KOPT-K1 (cell line): ENCODE results near the gene SACM1L.

Experiments
- H3K27ac ChIP-seq: fragments of 200-600 bp; sonication (generic); 2 replicates; pipeline ENCODE4 v1.5.1; 2016; ENCODE audit warnings: antibody characterized with exemption, mild to moderate bottlenecking, low read depth, low read length; ENCODE audit not compliant: poor library complexity, severe bottlenecking
- H3K36me3 ChIP-seq: fragments of 200-600 bp; sonication (generic); 2 replicates; pipeline ENCODE4 v1.5.1; 2017; ENCODE audit warnings: antibody characterized with exemption, mild to moderate bottlenecking, low read length, moderate library complexity; ENCODE audit not compliant: insufficient read depth
- H3K9me3 ChIP-seq: fragments of 200-600 bp; sonication (generic); 2 replicates; pipeline ENCODE4 v1.5.1; 2017; ENCODE audit warnings: antibody characterized with exemption, low read length, mild to moderate bottlenecking; ENCODE audit not compliant: insufficient read depth, poor library complexity, severe bottlenecking

SACM1L gene

GRCh38 chr3:45659661-45660566 lies 29.3 kb upstream of the SACM1L start:
- peaks cover 25% of the 10 kb centered on the region for H3K36me3 ChIP-seq
- no peak overlapping the region for H3K27ac ChIP-seq
- H3K9me3 ChIP-seq: no peaks in the 10 kb centered on the region

- Histone ChIP-seq H3K36me3 (peaks cover 20% of the 10 kb centered on the region), H3K9me3 (no peaks in the 10 kb centered on the region), H3K27ac (no peak overlapping the region)
These were observed 28.7 kb upstream of the SACM1L start for GRCh38 chr3:45660567-45660901.

- peaks cover 41% of the 10 kb centered on the region for H3K36me3 ChIP-seq
- H3K9me3 ChIP-seq: no peaks in the 10 kb centered on the region
- peak overlapping the region; percentile 74 for H3K27ac ChIP-seq
These were observed 24.6 kb upstream of the SACM1L start for GRCh38 chr3:45664578-45664977.

- H3K9me3 ChIP-seq: no peaks in the 10 kb centered on the region
- peak overlapping the region; percentile 74 for H3K27ac ChIP-seq
- peaks cover 46% of the 10 kb centered on the region for H3K36me3 ChIP-seq
These were observed 24.1 kb upstream of the SACM1L start for GRCh38 chr3:45665101-45665572.

GRCh38 chr3:45666757-45667431 lies 22.3 kb upstream of the SACM1L start:
- peaks cover 64% of the 10 kb centered on the region for H3K36me3 ChIP-seq
- peak overlapping the region; percentile 74 for H3K27ac ChIP-seq
- no peaks in the 10 kb centered on the region for H3K9me3 ChIP-seq

- H3K36me3 ChIP-seq: peaks cover 71% of the 10 kb centered on the region
- H3K9me3 ChIP-seq: no peaks in the 10 kb centered on the region
- H3K27ac ChIP-seq: no peak overlapping the region
These were observed 21.6 kb upstream of the SACM1L start for GRCh38 chr3:45667569-45667934.

- Histone ChIP-seq H3K9me3 (no peaks in the 10 kb centered on the region), H3K27ac (no peak overlapping the region)
These were observed 18.8 kb upstream of the SACM1L start for GRCh38 chr3:45670436-45670835.

GRCh38 chr3:45670991-45671390 lies 18.2 kb upstream of the SACM1L start:
- H3K27ac ChIP-seq: no peak overlapping the region
- no peaks in the 10 kb centered on the region for H3K9me3 ChIP-seq
- peaks cover 99% of the 10 kb centered on the region for H3K36me3 ChIP-seq

More at GRCh38 chr3:45670436-45670835, 18.8 kb upstream of the SACM1L start:
- H3K36me3 ChIP-seq: peaks cover 98% of the 10 kb centered on the region

- no peak overlapping the region for H3K27ac ChIP-seq
- H3K36me3 ChIP-seq: peaks cover 88% of the 10 kb centered on the region
- H3K9me3 ChIP-seq: no peaks in the 10 kb centered on the region
These were observed 15.9 kb upstream of the SACM1L start for GRCh38 chr3:45673273-45673672.

GRCh38 chr3:45676325-45677032 lies 12.7 kb upstream of the SACM1L start:
- H3K9me3 ChIP-seq: no peaks in the 10 kb centered on the region
- peak overlapping the region; percentile 83 for H3K27ac ChIP-seq
- peaks cover 77% of the 10 kb centered on the region for H3K36me3 ChIP-seq

GRCh38 chr3:45677033-45677446 lies 12.2 kb upstream of the SACM1L start:
- peaks cover 71% of the 10 kb centered on the region for H3K36me3 ChIP-seq
- no peaks in the 10 kb centered on the region for H3K9me3 ChIP-seq
- H3K27ac ChIP-seq: peak overlapping the region; percentile 83

- H3K36me3 ChIP-seq: peaks cover 69% of the 10 kb centered on the region
- no peaks in the 10 kb centered on the region for H3K9me3 ChIP-seq
- peak overlapping the region; percentile 83 for H3K27ac ChIP-seq
These were observed 11.4 kb upstream of the SACM1L start for GRCh38 chr3:45677841-45678240.

GRCh38 chr3:45679805-45680204 lies 9.4 kb upstream of the SACM1L start:
- peaks cover 50% of the 10 kb centered on the region for H3K36me3 ChIP-seq
- H3K27ac ChIP-seq: no peak overlapping the region
- H3K9me3 ChIP-seq: no peaks in the 10 kb centered on the region

- H3K36me3 ChIP-seq: peaks cover 40% of the 10 kb centered on the region
- no peaks in the 10 kb centered on the region for H3K9me3 ChIP-seq
- no peak overlapping the region for H3K27ac ChIP-seq
These were observed 8.0 kb upstream of the SACM1L start for GRCh38 chr3:45681221-45681620.

- H3K9me3 ChIP-seq: no peaks in the 10 kb centered on the region
- H3K27ac ChIP-seq: no peak overlapping the region
- peaks cover 40% of the 10 kb centered on the region for H3K36me3 ChIP-seq
These were observed 7.3 kb upstream of the SACM1L start for GRCh38 chr3:45681846-45682245.
